NT2/D1 (cell line): ENCODE data around the gene DNAJB6.
A peak's percentile ranks its signal among the peaks of the same experiment; 100 is the strongest.

Source experiments
- DNase-seq: peaks from one replicate; pipeline ENCODE4 v3.0.0-alpha.2; 2011; ENCODE audit warnings: low read depth, low spot score
- H3K27me3 ChIP-seq: 2 replicates; pipeline ENCODE4 v1.6.0; 2011; ENCODE audit warnings: mild to moderate bottlenecking; ENCODE audit not compliant: insufficient read length, insufficient read depth
- H3K36me3 ChIP-seq: 2 replicates; pipeline ENCODE4 v1.6.1; 2011; ENCODE audit warnings: mild to moderate bottlenecking, low read length, mixed read lengths; ENCODE audit not compliant: insufficient read depth, insufficient read length
- H3K4me1 ChIP-seq: 2 replicates; pipeline ENCODE4 v1.5.1; 2011; ENCODE audit not compliant: insufficient read depth, insufficient read length
- H3K4me3 ChIP-seq: 2 replicates; pipeline ENCODE4 v1.5.1; 2011; ENCODE audit warnings: low read depth; ENCODE audit not compliant: insufficient read length
- H3K9ac ChIP-seq: 2 replicates; pipeline ENCODE4 v1.6.0; 2011; ENCODE audit warnings: low read depth; ENCODE audit not compliant: insufficient read length
- H3K9me3 ChIP-seq: 2 replicates; pipeline ENCODE4 v1.5.1; 2011; ENCODE audit warnings: mild to moderate bottlenecking, low read length; ENCODE audit not compliant: insufficient read depth
- SUZ12 ChIP-seq: IDR thresholded peaks from 2 replicates; pipeline ENCODE4 v1.6.1; 2011; ENCODE audit not compliant: insufficient read length, insufficient read depth; ENCODE audit errors: extremely low read depth
- YY1 ChIP-seq: IDR thresholded peaks from 2 replicates; pipeline ENCODE4 v1.6.1; 2011; ENCODE audit not compliant: insufficient read length, insufficient read depth
- ZNF274 ChIP-seq: IDR thresholded peaks from 2 replicates; pipeline ENCODE4 v1.6.1; 2011; ENCODE audit warnings: mild to moderate bottlenecking, low read depth, low read length

Gene DNAJB6

DNA sequence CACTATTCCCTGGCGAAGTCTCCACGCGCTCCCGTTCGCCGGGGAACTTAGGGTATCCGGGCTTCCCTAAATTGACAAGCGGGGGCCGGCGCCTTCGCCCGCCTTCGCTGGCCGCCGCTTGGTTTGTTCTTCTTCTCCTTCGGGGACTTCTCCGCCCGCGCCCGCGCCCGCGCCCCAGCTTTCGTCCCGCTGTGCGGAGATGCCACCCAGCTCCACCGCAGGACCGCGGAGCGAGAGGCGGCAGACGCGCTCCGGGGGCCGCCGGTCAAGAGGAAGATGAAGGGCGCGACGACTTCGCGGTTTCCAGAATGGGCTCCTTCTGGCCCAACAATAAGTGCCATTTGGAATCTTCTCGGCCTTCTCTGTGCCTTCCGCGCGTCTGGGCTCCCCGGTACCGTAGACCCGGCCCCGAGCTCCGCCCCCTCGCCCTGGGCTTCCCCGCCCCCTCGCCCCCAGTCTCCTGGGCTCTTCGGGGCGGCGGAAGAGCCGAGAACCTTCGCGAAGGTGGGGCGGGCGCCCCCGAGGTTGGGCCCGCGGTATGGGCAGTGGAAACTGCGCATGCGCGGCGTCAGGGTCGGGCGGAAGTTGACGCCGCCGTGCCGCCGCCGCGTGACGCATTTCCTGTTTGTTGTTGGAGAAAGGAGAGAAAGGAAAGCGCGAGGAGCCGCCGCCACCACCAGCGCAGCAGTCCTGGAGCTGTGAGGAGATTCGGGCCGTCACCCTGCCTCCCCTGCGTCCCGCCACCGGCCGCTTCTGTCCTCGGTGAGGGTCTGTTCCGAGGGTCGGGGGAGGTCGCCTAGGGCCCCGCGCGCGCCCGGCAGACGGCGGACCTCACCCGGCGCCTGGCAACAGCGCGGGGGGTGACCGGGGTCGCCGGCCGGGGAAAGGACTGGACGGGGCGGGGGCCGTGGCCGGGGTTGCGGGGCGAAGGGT lies at the start of gene DNAJB6:
Gene DNAJB6, plus strand, starts transcription at position 622 of the 933 bp plus-strand sequence. CDS start 21,569 bp downstream, outside the sequence.
- Histone ChIP-seq H3K4me3 (peak within 1 kb of the TSS; percentile 79), H3K36me3 (peaks cover 15% of the 10 kb centered on the region), H3K4me1 (no peaks in the 10 kb centered on the region), H3K9me3 (peaks cover 18% of the 10 kb centered on the region; the same call in 1 of the 2 replicates), H3K9ac (peak within 1 kb of the TSS; percentile 89), H3K27me3 (no peaks in the 10 kb centered on the region)
- DNase-seq = peak; percentile 83
- no peak for TF ChIP-seq SUZ12
- no peak for TF ChIP-seq YY1
- TF ChIP-seq ZNF274 = no peak

DNA sequence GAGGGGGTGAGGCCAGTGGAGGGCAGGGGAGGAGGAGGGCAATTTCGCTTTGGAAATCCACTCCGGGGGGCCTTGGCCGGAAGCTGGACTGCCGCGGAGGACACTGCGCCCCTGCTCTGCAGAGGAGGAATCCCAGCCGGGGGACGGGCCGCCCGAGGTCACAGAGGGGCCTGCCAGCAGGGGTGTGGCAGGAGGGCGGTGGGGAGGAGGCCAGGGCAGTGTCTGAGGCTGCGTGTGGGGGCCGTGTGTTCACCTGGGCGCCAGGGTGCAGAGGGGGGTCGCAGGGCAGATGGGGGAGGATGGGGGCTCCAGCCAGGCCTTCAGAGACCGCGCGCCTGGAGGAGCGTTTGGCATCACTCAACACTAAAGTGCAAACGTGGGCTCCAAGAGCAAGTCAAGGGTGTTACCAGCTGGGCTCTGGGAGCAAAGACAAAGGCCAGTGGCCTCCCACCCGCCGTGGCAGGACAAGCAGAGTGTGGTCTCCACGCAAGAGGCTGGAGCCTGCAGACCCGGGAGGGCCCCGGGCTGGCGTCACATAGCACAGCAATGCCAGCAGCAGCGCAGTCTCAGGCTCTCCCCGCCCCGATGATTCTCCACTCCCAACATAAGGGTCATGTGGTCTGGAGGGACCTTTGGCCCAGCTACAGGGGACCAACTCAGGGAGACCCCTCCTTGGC lies 45.3 kb upstream of the DNAJB6 start:
- TF ChIP-seq YY1 (no peak), ZNF274 (no peak), SUZ12 (no peak)
- Histone ChIP-seq H3K9ac (no peak overlapping the region), H3K9me3 (peaks cover 14% of the 10 kb centered on the region; the same call in 1 of the 2 replicates), H3K36me3 (no peaks in the 10 kb centered on the region), H3K4me3 (no peak overlapping the region), H3K27me3 (no peaks in the 10 kb centered on the region), H3K4me1 (peaks cover 18% of the 10 kb centered on the region)
- DNase-seq = no peak

DNA sequence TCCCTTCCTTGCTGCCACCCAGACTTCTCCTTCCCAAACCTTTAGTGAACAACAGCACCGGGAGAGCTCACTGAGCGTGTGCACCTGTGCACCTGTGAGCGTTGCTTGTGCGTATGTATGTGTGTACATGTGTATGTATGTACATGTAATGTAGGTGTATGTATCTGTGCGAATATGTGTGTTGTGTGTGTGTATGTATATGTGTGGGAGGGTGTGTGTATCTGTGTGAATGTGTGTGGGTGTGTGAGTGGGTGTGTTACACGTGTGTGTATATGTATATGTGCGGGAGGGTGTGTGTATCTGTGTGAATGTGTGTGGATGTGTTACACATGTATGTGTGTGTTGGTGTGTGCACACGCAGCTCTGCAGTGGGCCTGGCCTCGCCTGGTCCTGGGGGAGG lies 44.5 kb upstream of the DNAJB6 start:
- Histone ChIP-seq H3K9ac (no peak overlapping the region), H3K36me3 (no peaks in the 10 kb centered on the region), H3K9me3 (peaks cover 14% of the 10 kb centered on the region; the same call in 1 of the 2 replicates), H3K4me3 (no peak overlapping the region), H3K27me3 (no peaks in the 10 kb centered on the region), H3K4me1 (peaks cover 18% of the 10 kb centered on the region)
- no peak for DNase-seq
- TF ChIP-seq ZNF274 (no peak), SUZ12 (no peak), YY1 (no peak)

DNA sequence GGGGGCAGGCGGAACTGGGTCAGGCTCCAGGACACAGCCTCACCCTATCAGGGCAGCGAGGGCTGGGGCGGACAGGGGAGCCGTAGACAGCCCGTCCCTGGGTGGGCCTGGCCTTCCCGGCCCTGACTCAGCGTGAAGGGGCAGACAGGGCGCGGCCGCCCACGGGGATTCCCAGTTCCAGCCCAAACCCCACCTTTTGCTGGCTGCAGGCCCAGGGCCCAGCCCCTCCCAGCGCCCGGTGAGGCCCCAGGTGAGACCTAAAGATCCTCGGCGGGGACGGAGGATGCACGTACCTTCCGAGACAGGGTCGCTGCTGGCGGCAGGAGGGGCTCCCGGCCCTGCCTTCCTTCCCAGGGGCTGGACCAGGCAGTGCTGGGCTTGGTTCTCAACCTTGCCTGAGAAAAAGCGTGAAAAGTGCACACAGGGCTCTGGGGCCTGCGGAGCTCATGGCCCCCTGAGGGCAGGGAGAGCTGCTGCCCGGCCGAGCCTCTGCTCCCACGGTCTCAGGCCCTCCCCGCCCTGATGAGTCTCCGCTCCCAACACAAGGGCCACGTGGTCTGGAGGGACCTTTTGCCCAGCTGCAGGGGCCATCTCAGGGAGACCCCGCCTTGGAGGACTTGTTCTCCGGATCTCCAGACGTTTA lies 43.9 kb upstream of the DNAJB6 start:
- H3K4me3 ChIP-seq = no peak overlapping the region
- DNase-seq = no peak
- no peaks in the 10 kb centered on the region for H3K27me3 ChIP-seq
- TF ChIP-seq SUZ12 = no peak
- no peak for TF ChIP-seq ZNF274
- TF ChIP-seq YY1 = no peak
- peaks cover 18% of the 10 kb centered on the region for H3K4me1 ChIP-seq
- H3K36me3 ChIP-seq = no peaks in the 10 kb centered on the region
- H3K9me3 ChIP-seq = peaks cover 14% of the 10 kb centered on the region; the same call in 1 of the 2 replicates
- peak overlapping the region; percentile 1 for H3K9ac ChIP-seq

DNA sequence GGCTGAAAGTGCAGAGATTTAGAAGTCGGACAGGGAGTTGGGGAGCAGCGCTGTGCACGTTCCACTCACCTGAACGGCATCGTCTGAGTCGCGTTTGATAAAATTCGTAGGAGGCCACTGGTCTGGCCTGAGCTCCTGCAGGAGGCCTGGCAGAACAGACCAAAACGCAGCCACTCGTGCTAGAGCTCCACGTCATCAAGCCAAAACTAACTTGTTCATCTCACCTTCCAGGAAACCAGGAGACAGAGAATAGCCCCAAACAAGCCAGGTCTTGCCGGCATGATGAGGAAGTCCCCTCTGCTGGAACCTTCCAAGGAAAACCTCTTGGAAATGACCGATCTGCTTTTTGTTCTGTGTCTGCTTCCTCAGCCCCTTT lies 43.4 kb upstream of the DNAJB6 start:
- H3K36me3 ChIP-seq = no peaks in the 10 kb centered on the region

DNA sequence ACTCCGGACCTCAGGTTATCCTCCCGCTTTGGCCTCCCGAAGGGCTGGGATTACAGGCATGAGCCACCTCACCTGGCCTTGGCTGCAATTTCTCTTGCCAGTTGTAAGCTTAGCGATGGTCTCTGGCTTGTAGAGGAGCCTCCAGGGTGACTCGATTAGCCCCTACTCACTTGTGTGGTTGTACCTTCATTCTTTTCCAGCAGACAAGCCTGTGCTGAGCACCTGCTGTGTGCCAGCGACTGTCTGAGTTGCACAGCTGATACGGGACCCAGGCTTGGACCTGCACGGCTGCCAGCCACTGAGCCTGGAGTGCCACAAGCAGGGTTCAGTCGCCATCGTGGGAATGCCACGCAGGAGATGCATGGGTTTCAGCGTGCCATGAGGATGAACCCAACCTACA lies 42.0 kb upstream of the DNAJB6 start:
- Histone ChIP-seq H3K27me3 (no peaks in the 10 kb centered on the region), H3K36me3 (no peaks in the 10 kb centered on the region), H3K4me3 (no peak overlapping the region), H3K9me3 (no peaks in the 10 kb centered on the region), H3K9ac (no peak overlapping the region), H3K4me1 (peaks cover 24% of the 10 kb centered on the region)
- TF ChIP-seq YY1 (no peak), ZNF274 (no peak), SUZ12 (no peak)
- DNase-seq = no peak

More for the DNA sequence above, 43.4 kb upstream of the DNAJB6 start:
- H3K9me3 ChIP-seq = peaks cover 10% of the 10 kb centered on the region; the same call in 1 of the 2 replicates
- peaks cover 18% of the 10 kb centered on the region for H3K4me1 ChIP-seq
- DNase-seq = no peak
- peak overlapping the region; percentile 1 for H3K9ac ChIP-seq
- TF ChIP-seq YY1 (no peak), SUZ12 (no peak), ZNF274 (no peak)
- H3K4me3 ChIP-seq = no peak overlapping the region
- no peaks in the 10 kb centered on the region for H3K27me3 ChIP-seq

DNA sequence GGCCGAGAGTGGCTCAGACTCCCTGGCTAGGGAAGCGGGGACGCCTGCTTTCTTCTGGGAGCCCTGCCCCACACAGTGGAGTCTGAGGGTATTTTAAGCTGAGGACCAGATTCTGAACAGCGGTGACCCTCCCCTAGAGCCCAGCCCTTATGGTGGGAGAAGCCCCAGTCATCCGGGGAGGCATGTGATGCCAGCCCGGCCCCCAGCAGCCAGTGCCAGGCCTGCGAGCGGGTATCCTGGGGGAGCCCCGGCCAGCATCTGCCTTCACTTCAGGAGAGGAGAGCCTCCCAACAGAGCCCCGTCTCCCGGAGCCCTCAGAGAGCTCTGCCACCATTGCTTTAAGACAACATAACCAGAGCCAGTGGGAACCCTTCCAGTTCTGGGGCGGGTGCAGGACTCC lies 41.5 kb upstream of the DNAJB6 start:
- no peak for DNase-seq
- no peaks in the 10 kb centered on the region for H3K9me3 ChIP-seq
- H3K27me3 ChIP-seq = no peaks in the 10 kb centered on the region
- TF ChIP-seq SUZ12 = no peak
- no peak for TF ChIP-seq YY1
- no peak for TF ChIP-seq ZNF274
- no peaks in the 10 kb centered on the region for H3K36me3 ChIP-seq
- H3K4me3 ChIP-seq = no peak overlapping the region
- H3K9ac ChIP-seq = no peak overlapping the region
- peaks cover 24% of the 10 kb centered on the region for H3K4me1 ChIP-seq
